Measurements from ENCODE around the gene ZNF678. TPM values are rescaled to one million over a fixed set of nuclear protein-coding genes. Genes with fewer than 3 reads are reported as not detected.
"Not testable (repeated sequence)": the region's sequence is repeated elsewhere in the genome, so short reads cannot be mapped to it uniquely, and the experiment has no call there.

ZNF678 gene
- total RNA-seq, 2 donors from 2014 or later, result 13.0 to 15.1 TPM

GRCh38 chr1:227544067-227545050 is 19.0 kb upstream of the ZNF678 start:
- no peak for DNase-seq
- H3K4me3 Mint-ChIP-seq, result no peak overlapping the region
- no peaks in the 10 kb centered on the region for H3K27me3 Mint-ChIP-seq (ENCODE audit: low read depth)
- H3K27ac Mint-ChIP-seq, result no peak overlapping the region
- H3K4me1 Mint-ChIP-seq (ENCODE audit: low read depth), result peaks cover 7% of the 10 kb centered on the region
- H3K9me3 Mint-ChIP-seq, result no peaks in the 10 kb centered on the region
- no peak for ATAC-seq (replicated peaks in 1 of 2)
- H3K36me3 Mint-ChIP-seq (ENCODE audit: insufficient read depth in 2 of 2), result no peaks in the 10 kb centered on the region

- no peak overlapping the region for H3K27ac Mint-ChIP-seq
Observed at GRCh38 chr1:227545361-227545760, 18.0 kb upstream of the ZNF678 start.

GRCh38 chr1:227546059-227546458 is 17.3 kb upstream of the ZNF678 start:
- no peak for DNase-seq
- Mint-ChIP-seq H3K36me3 (ENCODE audit: insufficient read depth in 2 of 2) (peaks cover 4 to 5% of the 10 kb centered on the region in 2 donors), H3K27me3 (ENCODE audit: low read depth) (no peaks in the 10 kb centered on the region), H3K4me1 (ENCODE audit: low read depth) (peaks cover 7% of the 10 kb centered on the region), H3K9me3 (peaks cover 3% of the 10 kb centered on the region in 2 donors), H3K4me3 (no peak overlapping the region), H3K27ac (no peak overlapping the region)
- ATAC-seq (replicated peaks in 1 of 2), result no peak

More at GRCh38 chr1:227545361-227545760, 18.0 kb upstream of the ZNF678 start:
- no peaks in the 10 kb centered on the region for H3K9me3 Mint-ChIP-seq
- no peaks in the 10 kb centered on the region for H3K27me3 Mint-ChIP-seq (ENCODE audit: low read depth)
- H3K36me3 Mint-ChIP-seq (ENCODE audit: insufficient read depth in 2 of 2), result peaks cover 0 to under 1% of the 10 kb centered on the region in 2 donors
- ATAC-seq (replicated peaks in 1 of 2) (no peak), DNase-seq (no peak)
- H3K4me3 Mint-ChIP-seq, result no peak overlapping the region
- H3K4me1 Mint-ChIP-seq (ENCODE audit: low read depth), result peaks cover 7% of the 10 kb centered on the region

- Mint-ChIP-seq H3K27me3 (ENCODE audit: low read depth) (no peaks in the 10 kb centered on the region), H3K9me3 (peaks cover 3 to 4% of the 10 kb centered on the region in 2 donors), H3K27ac (no peak overlapping the region), H3K4me1 (ENCODE audit: low read depth) (peaks cover 7% of the 10 kb centered on the region), H3K36me3 (ENCODE audit: insufficient read depth in 2 of 2) (peaks cover 10% of the 10 kb centered on the region in 2 donors), H3K4me3 (no peak overlapping the region)
- no peak for DNase-seq
- no peak for ATAC-seq (replicated peaks in 1 of 2)
Observed at GRCh38 chr1:227546598-227547309, 16.6 kb upstream of the ZNF678 start.

- no peak for ATAC-seq (replicated peaks in 1 of 2)
- Mint-ChIP-seq H3K9me3 (peaks cover 5 to 7% of the 10 kb centered on the region in 2 donors), H3K4me3 (no peak overlapping the region), H3K27ac (no peak overlapping the region), H3K4me1 (ENCODE audit: low read depth) (peaks cover 7% of the 10 kb centered on the region), H3K27me3 (ENCODE audit: low read depth) (no peaks in the 10 kb centered on the region), H3K36me3 (ENCODE audit: insufficient read depth in 2 of 2) (peaks cover 15 to 17% of the 10 kb centered on the region in 2 donors)
- DNase-seq, result no peak
Observed at GRCh38 chr1:227547310-227548118, 15.8 kb upstream of the ZNF678 start.

- Mint-ChIP-seq H3K4me1 (ENCODE audit: low read depth) (peaks cover 2% of the 10 kb centered on the region), H3K36me3 (ENCODE audit: insufficient read depth in 2 of 2) (peaks cover 19 to 20% of the 10 kb centered on the region in 2 donors), H3K27ac (no peak overlapping the region), H3K9me3 (peaks cover 8 to 10% of the 10 kb centered on the region in 2 donors), H3K27me3 (ENCODE audit: low read depth) (no peaks in the 10 kb centered on the region), H3K4me3 (no peak overlapping the region)
- DNase-seq, result no peak
- no peak for ATAC-seq (replicated peaks in 1 of 2)
Observed at GRCh38 chr1:227548119-227548397, 15.3 kb upstream of the ZNF678 start.

GRCh38 chr1:227548448-227548847 is 14.9 kb upstream of the ZNF678 start:
- Mint-ChIP-seq H3K9me3 (peaks cover 8 to 10% of the 10 kb centered on the region in 2 donors), H3K36me3 (ENCODE audit: insufficient read depth in 2 of 2) (peaks cover 19 to 20% of the 10 kb centered on the region in 2 donors), H3K27me3 (ENCODE audit: low read depth) (no peaks in the 10 kb centered on the region), H3K27ac (no peak overlapping the region), H3K4me1 (ENCODE audit: low read depth) (no peaks in the 10 kb centered on the region), H3K4me3 (no peak overlapping the region)
- ATAC-seq (replicated peaks in 1 of 2), result no peak
- no peak for DNase-seq

- Mint-ChIP-seq H3K4me3 (no peak overlapping the region), H3K27ac (no peak overlapping the region), H3K36me3 (ENCODE audit: insufficient read depth in 2 of 2) (peaks cover 19 to 20% of the 10 kb centered on the region in 2 donors), H3K4me1 (ENCODE audit: low read depth) (no peaks in the 10 kb centered on the region), H3K9me3 (peaks cover 8 to 10% of the 10 kb centered on the region in 2 donors), H3K27me3 (ENCODE audit: low read depth) (no peaks in the 10 kb centered on the region)
- DNase-seq, result no peak
- ATAC-seq (replicated peaks in 1 of 2), result no peak
Observed at GRCh38 chr1:227549892-227550291, 13.5 kb upstream of the ZNF678 start.

GRCh38 chr1:227551881-227552280 is 11.5 kb upstream of the ZNF678 start:
- Mint-ChIP-seq H3K9me3 (peaks cover 8 to 10% of the 10 kb centered on the region in 2 donors), H3K36me3 (ENCODE audit: insufficient read depth in 2 of 2) (peaks cover 19 to 20% of the 10 kb centered on the region in 2 donors)
- H3K4me3 Mint-ChIP-seq; H3K4me1 Mint-ChIP-seq (ENCODE audit: low read depth); ATAC-seq (replicated peaks in 1 of 2); DNase-seq; H3K27me3 Mint-ChIP-seq (ENCODE audit: low read depth); H3K27ac Mint-ChIP-seq: not testable (repeated sequence)

- no peak overlapping the region for H3K27ac Mint-ChIP-seq
- peaks cover 8% of the 10 kb centered on the region in 2 donors for H3K9me3 Mint-ChIP-seq
- H3K4me3 Mint-ChIP-seq, result no peak overlapping the region
- H3K36me3 Mint-ChIP-seq (ENCODE audit: insufficient read depth in 2 of 2), result peaks cover 17 to 19% of the 10 kb centered on the region in 2 donors
- peaks cover 16% of the 10 kb centered on the region for H3K4me1 Mint-ChIP-seq (ENCODE audit: low read depth)
- peaks cover 22% of the 10 kb centered on the region for H3K27me3 Mint-ChIP-seq (ENCODE audit: low read depth)
- DNase-seq (no peak), ATAC-seq (replicated peaks in 1 of 2) (no peak)
Observed at GRCh38 chr1:227556288-227556687, 7.1 kb upstream of the ZNF678 start.

GRCh38 chr1:227557962-227558725 is 5.2 kb upstream of the ZNF678 start:
- DNase-seq (no peak), ATAC-seq (replicated peaks in 1 of 2) (no peak)
- no peak overlapping the region for H3K27ac Mint-ChIP-seq
- H3K4me3 Mint-ChIP-seq, result no peak overlapping the region
- peaks cover 2 to 3% of the 10 kb centered on the region in 2 donors for H3K9me3 Mint-ChIP-seq
- peaks cover 8 to 10% of the 10 kb centered on the region in 2 donors for H3K36me3 Mint-ChIP-seq (ENCODE audit: insufficient read depth in 2 of 2)
- peaks cover 20% of the 10 kb centered on the region for H3K4me1 Mint-ChIP-seq (ENCODE audit: low read depth)
- peaks cover 33% of the 10 kb centered on the region for H3K27me3 Mint-ChIP-seq (ENCODE audit: low read depth)

GRCh38 chr1:227558732-227559262 is 4.6 kb upstream of the ZNF678 start:
- Mint-ChIP-seq H3K4me3 (no peak overlapping the region), H3K9me3 (peaks cover 2 to 3% of the 10 kb centered on the region in 2 donors), H3K27ac (no peak overlapping the region), H3K27me3 (ENCODE audit: low read depth) (peaks cover 33% of the 10 kb centered on the region), H3K36me3 (ENCODE audit: insufficient read depth in 2 of 2) (peaks cover 10% of the 10 kb centered on the region in 2 donors), H3K4me1 (ENCODE audit: low read depth) (peaks cover 24% of the 10 kb centered on the region)
- ATAC-seq (replicated peaks in 1 of 2) (no peak), DNase-seq (no peak)

Data from activated T-cell treated with anti-CD3 and anti-CD28 coated beads, Interleukin-2, amount 50 U/mL, for 72 hours (primary cell).